Skeletal muscle satellite cell (primary cell): ENCODE measurements around the gene TGM4.

Experiments
- H3K27me3 ChIP-seq: 2 replicates; pipeline ENCODE4 v1.7.0; 2013; ENCODE audit warnings: low read length; ENCODE audit not compliant: control insufficient read depth, insufficient read depth
- H3K36me3 ChIP-seq: 2 replicates; pipeline ENCODE4 v1.7.0; 2013; ENCODE audit warnings: mild to moderate bottlenecking, control low read depth, low read length; ENCODE audit not compliant: insufficient read depth
- H3K4me1 ChIP-seq: 2 replicates; pipeline ENCODE4 v1.7.0; 2013; ENCODE audit warnings: low read length; ENCODE audit not compliant: control insufficient read depth, insufficient read depth
- H3K4me2 ChIP-seq: 2 replicates; pipeline ENCODE4 v1.7.0; 2013; ENCODE audit warnings: mild to moderate bottlenecking, low read length
- H3K4me3 ChIP-seq: 2 replicates; pipeline ENCODE4 v1.7.0; 2013; ENCODE audit warnings: low read length
- H3K9ac ChIP-seq: 2 replicates; pipeline ENCODE4 v1.7.0; 2013; ENCODE audit warnings: mild to moderate bottlenecking, low read depth, low read length, moderate library complexity
- H3K9me3 ChIP-seq: replicated peaks from 2 replicates; pipeline ENCODE4 v1.7.0; 2013; ENCODE audit warnings: mild to moderate bottlenecking, control low read depth, low read length

Gene TGM4

GRCh38 chr3:44918087-44918486 lies 43.7 kb downstream of the TGM4 start:
- Histone ChIP-seq H3K4me1 (no peaks in the 10 kb centered on the region), H3K4me2 (no peak overlapping the region), H3K4me3 (no peak overlapping the region), H3K27me3 (no peaks in the 10 kb centered on the region), H3K9ac (no peak overlapping the region), H3K36me3 (peaks cover 27% of the 10 kb centered on the region), H3K9me3 (no peaks in the 10 kb centered on the region)

GRCh38 chr3:44918581-44918980 lies 44.2 kb downstream of the TGM4 start:
- no peaks in the 10 kb centered on the region for H3K4me1 ChIP-seq
- H3K4me2 ChIP-seq, result no peak overlapping the region
- no peak overlapping the region for H3K4me3 ChIP-seq
- no peaks in the 10 kb centered on the region for H3K27me3 ChIP-seq
- H3K36me3 ChIP-seq, result peaks cover 27% of the 10 kb centered on the region
- H3K9me3 ChIP-seq, result no peaks in the 10 kb centered on the region
- no peak overlapping the region for H3K9ac ChIP-seq

GRCh38 chr3:44920081-44920480 lies 45.7 kb downstream of the TGM4 start:
- Histone ChIP-seq H3K4me1 (no peaks in the 10 kb centered on the region), H3K4me3 (no peak overlapping the region), H3K9ac (no peak overlapping the region), H3K36me3 (peaks cover 27% of the 10 kb centered on the region), H3K9me3 (no peaks in the 10 kb centered on the region), H3K4me2 (no peak overlapping the region), H3K27me3 (no peaks in the 10 kb centered on the region)

GRCh38 chr3:44923632-44924456 lies 49.4 kb downstream of the TGM4 start:
- Histone ChIP-seq H3K9me3 (no peaks in the 10 kb centered on the region), H3K4me3 (no peak overlapping the region), H3K27me3 (no peaks in the 10 kb centered on the region), H3K4me1 (no peaks in the 10 kb centered on the region), H3K4me2 (no peak overlapping the region), H3K36me3 (peaks cover 37% of the 10 kb centered on the region), H3K9ac (no peak overlapping the region)

GRCh38 chr3:44924457-44925084 lies 50.2 kb downstream of the TGM4 start:
- Histone ChIP-seq H3K4me3 (no peak overlapping the region), H3K36me3 (peaks cover 45% of the 10 kb centered on the region), H3K4me1 (no peaks in the 10 kb centered on the region), H3K27me3 (no peaks in the 10 kb centered on the region), H3K4me2 (no peak overlapping the region), H3K9me3 (no peaks in the 10 kb centered on the region), H3K9ac (no peak overlapping the region)

- Histone ChIP-seq H3K27me3 (no peaks in the 10 kb centered on the region), H3K9me3 (no peaks in the 10 kb centered on the region), H3K4me2 (no peak overlapping the region), H3K36me3 (peaks cover 55% of the 10 kb centered on the region), H3K9ac (no peak overlapping the region), H3K4me1 (no peaks in the 10 kb centered on the region), H3K4me3 (no peak overlapping the region)
Measured at GRCh38 chr3:44926172-44926571, 51.8 kb downstream of the TGM4 start.

GRCh38 chr3:44926921-44927320 lies 52.5 kb downstream of the TGM4 start:
- peaks cover 55% of the 10 kb centered on the region for H3K36me3 ChIP-seq
- no peaks in the 10 kb centered on the region for H3K27me3 ChIP-seq
- H3K4me2 ChIP-seq, result no peak overlapping the region
- H3K4me3 ChIP-seq, result no peak overlapping the region
- no peaks in the 10 kb centered on the region for H3K9me3 ChIP-seq
- H3K4me1 ChIP-seq, result no peaks in the 10 kb centered on the region
- no peak overlapping the region for H3K9ac ChIP-seq

- no peaks in the 10 kb centered on the region for H3K4me1 ChIP-seq
- H3K4me3 ChIP-seq, result no peak overlapping the region
- no peak overlapping the region for H3K9ac ChIP-seq
- no peaks in the 10 kb centered on the region for H3K27me3 ChIP-seq
- peaks cover 55% of the 10 kb centered on the region for H3K36me3 ChIP-seq
- no peaks in the 10 kb centered on the region for H3K9me3 ChIP-seq
- H3K4me2 ChIP-seq, result no peak overlapping the region
Measured at GRCh38 chr3:44927371-44927770, 53.0 kb downstream of the TGM4 start.

- Histone ChIP-seq H3K4me2 (no peak overlapping the region), H3K9ac (no peak overlapping the region), H3K4me1 (no peaks in the 10 kb centered on the region), H3K27me3 (no peaks in the 10 kb centered on the region), H3K36me3 (peaks cover 69% of the 10 kb centered on the region), H3K4me3 (no peak overlapping the region), H3K9me3 (no peaks in the 10 kb centered on the region)
Measured at GRCh38 chr3:44929782-44930181, 55.4 kb downstream of the TGM4 start.

GRCh38 chr3:44930911-44931310 lies 56.5 kb downstream of the TGM4 start:
- Histone ChIP-seq H3K9ac (no peak overlapping the region), H3K27me3 (no peaks in the 10 kb centered on the region), H3K36me3 (peaks cover 63% of the 10 kb centered on the region), H3K4me2 (no peak overlapping the region), H3K4me1 (no peaks in the 10 kb centered on the region), H3K9me3 (no peaks in the 10 kb centered on the region), H3K4me3 (no peak overlapping the region)

GRCh38 chr3:44931791-44932190 lies 57.4 kb downstream of the TGM4 start:
- H3K4me1 ChIP-seq, result no peaks in the 10 kb centered on the region
- no peaks in the 10 kb centered on the region for H3K27me3 ChIP-seq
- H3K9ac ChIP-seq, result no peak overlapping the region
- peaks cover 55% of the 10 kb centered on the region for H3K36me3 ChIP-seq
- H3K4me2 ChIP-seq, result no peak overlapping the region
- H3K9me3 ChIP-seq, result no peaks in the 10 kb centered on the region
- no peak overlapping the region for H3K4me3 ChIP-seq

- Histone ChIP-seq H3K4me3 (no peak overlapping the region), H3K27me3 (no peaks in the 10 kb centered on the region), H3K36me3 (peaks cover 55% of the 10 kb centered on the region), H3K9ac (no peak overlapping the region), H3K4me1 (no peaks in the 10 kb centered on the region), H3K4me2 (no peak overlapping the region), H3K9me3 (no peaks in the 10 kb centered on the region)
Measured at GRCh38 chr3:44932271-44932670, 57.9 kb downstream of the TGM4 start.
